ENCODE measurements around the gene PSMD6.

The PSMD6 gene

GRCh38 chr3:64047787-64048186 is 24.5 kb upstream of the PSMD6 start:
- TF ChIP-seq, protein P1, sequence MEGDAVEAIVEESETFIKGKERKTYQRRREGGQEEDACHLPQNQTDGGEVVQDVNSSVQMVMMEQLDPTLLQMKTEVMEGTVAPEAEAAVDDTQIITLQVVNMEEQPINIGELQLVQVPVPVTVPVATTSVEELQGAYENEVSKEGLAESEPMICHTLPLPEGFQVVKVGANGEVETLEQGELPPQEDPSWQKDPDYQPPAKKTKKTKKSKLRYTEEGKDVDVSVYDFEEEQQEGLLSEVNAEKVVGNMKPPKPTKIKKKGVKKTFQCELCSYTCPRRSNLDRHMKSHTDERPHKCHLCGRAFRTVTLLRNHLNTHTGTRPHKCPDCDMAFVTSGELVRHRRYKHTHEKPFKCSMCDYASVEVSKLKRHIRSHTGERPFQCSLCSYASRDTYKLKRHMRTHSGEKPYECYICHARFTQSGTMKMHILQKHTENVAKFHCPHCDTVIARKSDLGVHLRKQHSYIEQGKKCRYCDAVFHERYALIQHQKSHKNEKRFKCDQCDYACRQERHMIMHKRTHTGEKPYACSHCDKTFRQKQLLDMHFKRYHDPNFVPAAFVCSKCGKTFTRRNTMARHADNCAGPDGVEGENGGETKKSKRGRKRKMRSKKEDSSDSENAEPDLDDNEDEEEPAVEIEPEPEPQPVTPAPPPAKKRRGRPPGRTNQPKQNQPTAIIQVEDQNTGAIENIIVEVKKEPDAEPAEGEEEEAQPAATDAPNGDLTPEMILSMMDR (IDR thresholded peaks at IDR 0.05; ENCODE audit: insufficient read depth, low read depth, low read length, missing control alignments), result no peak
- DNase-seq (ENCODE audit: low read depth), result no peak
- no peak overlapping the region for H3K4me3 ChIP-seq (ENCODE audit: low read depth, low read length)

- TF ChIP-seq, protein P1 (IDR thresholded peaks at IDR 0.05; ENCODE audit: insufficient read depth, low read depth, low read length, missing control alignments), result no peak
- no peak for DNase-seq (ENCODE audit: low read depth)
- H3K4me3 ChIP-seq (ENCODE audit: low read depth, low read length), result no peak overlapping the region
Observed at GRCh38 chr3:64046996-64047594, 23.8 kb upstream of the PSMD6 start.

DNA sequence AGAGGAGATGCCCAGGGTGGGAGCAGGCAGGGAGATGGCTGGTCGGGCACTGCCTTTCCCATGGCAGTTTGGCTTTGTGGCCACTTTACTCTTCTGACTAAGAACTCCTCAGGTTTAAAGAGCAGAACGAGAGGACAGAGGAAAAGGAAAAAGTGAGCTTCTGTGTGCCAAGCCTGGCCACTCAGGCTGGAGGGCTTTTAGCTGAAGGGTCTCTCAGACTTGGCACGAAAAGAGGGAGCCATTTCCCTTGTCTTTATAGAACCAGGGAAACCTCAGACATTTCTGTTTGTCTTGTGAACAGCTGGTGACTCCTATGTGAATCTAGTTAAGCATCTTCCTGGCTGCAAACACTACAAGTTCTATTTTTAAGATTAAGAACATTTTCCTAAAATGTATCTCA is 23.3 kb upstream of the PSMD6 start:
- no peak overlapping the region for H3K4me3 ChIP-seq (ENCODE audit: low read depth, low read length)
- TF ChIP-seq, protein P1 (IDR thresholded peaks at IDR 0.05; ENCODE audit: insufficient read depth, low read depth, low read length, missing control alignments), result no peak
- DNase-seq (ENCODE audit: low read depth), result no peak

DNA sequence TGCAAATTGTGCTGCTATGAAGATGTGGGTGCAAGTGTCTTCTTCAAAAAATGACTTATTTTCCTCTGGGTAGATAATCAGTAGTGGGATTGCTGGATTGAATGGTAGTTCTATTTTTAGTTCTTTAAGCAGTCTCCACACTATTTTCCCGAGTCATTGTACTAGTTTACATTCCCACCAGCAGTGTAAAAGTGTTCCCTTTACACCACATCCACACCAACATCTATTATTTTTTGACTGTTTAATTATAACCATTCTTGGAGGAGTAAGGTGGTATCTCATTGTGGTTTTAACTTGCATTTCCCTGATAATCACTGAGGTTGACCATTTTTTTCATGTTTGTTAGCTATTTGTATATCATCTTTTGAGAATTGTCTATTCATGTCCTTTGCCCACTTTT is 19.7 kb upstream of the PSMD6 start:
- no peak for DNase-seq (ENCODE audit: low read depth)
- TF ChIP-seq, protein P1 (IDR thresholded peaks at IDR 0.05; ENCODE audit: insufficient read depth, low read depth, low read length, missing control alignments), result no peak
- no peak overlapping the region for H3K4me3 ChIP-seq (ENCODE audit: low read depth, low read length)

DNA sequence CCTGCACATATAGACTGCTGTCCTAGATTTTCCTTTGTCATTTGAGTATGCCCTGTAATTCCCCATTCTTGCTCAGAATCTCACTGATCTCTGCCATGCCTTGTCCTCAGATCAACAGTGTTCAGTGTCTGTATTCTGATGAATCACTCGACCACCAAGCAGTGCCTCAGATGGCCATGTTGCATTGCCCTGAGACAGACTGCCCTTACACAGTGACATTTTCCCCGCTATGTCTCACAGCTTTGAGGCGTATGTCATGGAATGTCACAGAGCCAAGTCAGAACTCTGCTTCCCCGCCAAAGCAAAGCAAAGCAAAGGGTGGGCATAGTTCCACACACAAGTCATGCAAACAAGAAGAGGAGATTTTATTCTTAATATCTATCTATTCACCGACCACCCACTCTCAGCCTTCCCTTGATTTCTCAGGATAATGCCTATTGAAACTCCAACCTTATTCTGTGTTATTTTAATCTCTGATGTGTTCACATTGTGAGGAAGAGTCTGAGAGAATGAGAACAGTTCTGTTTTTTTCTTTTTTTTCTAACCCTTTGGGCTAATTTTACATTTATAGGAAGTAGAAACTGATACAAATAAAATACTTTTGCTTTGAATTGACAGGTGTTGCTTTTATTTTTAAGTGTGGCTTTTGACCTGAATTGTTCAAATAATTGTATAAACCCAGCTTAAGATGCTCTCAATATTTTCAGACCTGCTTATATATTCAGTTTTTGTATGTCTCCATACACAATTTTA is 16.9 kb upstream of the PSMD6 start:
- no peak for DNase-seq (ENCODE audit: low read depth)
- TF ChIP-seq, protein P1 (IDR thresholded peaks at IDR 0.05; ENCODE audit: insufficient read depth, low read depth, low read length, missing control alignments), result no peak
- no peak overlapping the region for H3K4me3 ChIP-seq (ENCODE audit: low read depth, low read length)

GRCh38 chr3:64039332-64039731 is 16.0 kb upstream of the PSMD6 start:
- DNase-seq (ENCODE audit: low read depth), result no peak
- TF ChIP-seq, protein P1 (IDR thresholded peaks at IDR 0.05; ENCODE audit: insufficient read depth, low read depth, low read length, missing control alignments), result no peak
- no peak overlapping the region for H3K4me3 ChIP-seq (ENCODE audit: low read depth, low read length)
